ENCODE measurements around the gene NDUFV3.

GRCh38 chr21:42873096-42873495 is 20.0 kb upstream of the NDUFV3 start:
- TF ChIP-seq POLR2AphosphoS5 (IDR thresholded peaks at IDR 0.05) (no peak), CTCF (IDR thresholded peaks at IDR 0.05) (no peak)

Measured in transverse colon (tissue), 4 donors.